ENCODE measurements around the gene LCE7A. TPM values are rescaled to one million over a fixed set of nuclear protein-coding genes. Genes with fewer than 3 reads are reported as not detected.

Gene LCE7A
- total RNA-seq, 1 experiment from 2014 or later = not detected

DNA sequence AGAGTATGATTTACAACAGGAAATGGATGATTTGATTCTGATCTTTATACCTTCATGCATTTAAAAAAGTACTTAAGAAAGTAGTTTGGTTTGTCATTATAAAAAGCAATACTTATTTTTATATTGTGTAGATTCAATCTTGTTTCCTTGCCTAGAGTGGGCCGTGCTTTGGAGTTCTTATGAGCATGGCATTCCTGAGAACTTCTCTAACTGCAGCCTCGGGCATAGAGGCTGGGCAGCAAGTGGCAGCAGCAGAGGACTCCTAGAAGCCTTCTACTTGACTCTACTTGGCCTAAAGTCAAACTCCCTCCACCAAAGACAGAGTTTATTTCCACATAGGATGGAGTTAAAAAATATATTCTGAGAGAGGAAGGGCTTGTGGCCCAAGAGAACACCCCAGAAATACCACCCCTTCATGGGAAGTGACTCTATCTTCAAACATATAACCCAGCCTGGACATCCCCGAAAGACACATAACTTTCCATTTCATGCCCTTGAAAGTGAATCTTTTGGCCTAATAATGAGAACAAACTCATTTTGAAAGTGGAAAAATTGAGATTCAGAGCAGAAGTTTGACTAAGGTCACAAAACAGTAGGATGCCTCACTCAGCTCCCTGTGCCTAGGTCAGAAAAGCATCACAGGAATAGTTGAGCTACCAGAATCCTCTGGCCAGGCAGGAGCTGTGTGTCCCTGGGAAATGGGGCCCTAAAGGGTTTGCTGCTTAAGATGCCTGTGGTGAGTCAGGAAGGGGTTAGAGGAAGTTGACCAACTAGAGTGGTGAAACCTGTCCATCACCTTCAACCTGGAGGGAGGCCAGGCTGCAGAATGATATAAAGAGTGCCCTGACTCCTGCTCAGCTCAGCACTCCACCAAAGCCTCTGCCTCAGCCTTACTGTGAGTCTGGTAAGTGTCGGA, 48.1 kb downstream of the LCE7A start, which contains the start of gene IVL:
Gene IVL (plus strand): TSS at position 861 of the 916 bp plus-strand sequence. CDS start 1,252 bp downstream, outside the sequence.
- DNase-seq (ENCODE audit: low read depth, low spot score) = no peak
- in situ Hi-C loops (cut with HindIII; ENCODE audit: low pct_unique_long_range_greater_than_20kb, low sequenced_read_pairs) = no loop called here

DNA sequence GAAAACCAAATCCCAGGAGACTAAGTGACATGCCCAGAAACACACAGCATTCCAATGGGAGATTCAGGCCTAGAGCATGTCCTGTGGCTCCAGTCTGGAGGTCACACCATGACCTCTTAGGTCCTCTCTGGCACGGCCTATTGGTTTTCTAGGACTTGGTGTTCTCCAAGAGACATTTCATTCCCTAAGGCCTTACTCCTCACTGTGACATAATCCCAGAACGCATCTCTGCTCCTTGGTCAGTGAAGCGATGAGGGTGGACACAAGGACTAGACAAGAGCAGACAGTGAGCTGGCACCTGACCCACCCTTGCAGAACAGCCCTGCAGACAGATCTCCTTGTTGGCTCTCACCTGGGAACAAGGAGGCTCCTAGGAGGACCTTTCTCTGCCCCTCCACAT, 49.4 kb downstream of the LCE7A start:
- DNase-seq (ENCODE audit: low read depth, low spot score) = no peak
- in situ Hi-C loops (cut with HindIII; ENCODE audit: low pct_unique_long_range_greater_than_20kb, low sequenced_read_pairs) = no loop called here

Other genes with a start within 250 kb of the LCE7A start
- not detected in 2 replicates for gene LCE3B, start 246.2 kb upstream of the LCE7A start, total RNA-seq (2014; rRNA removed; shearing (Covaris generic))
- gene LCE3A, start 236.9 kb upstream of the LCE7A start, total RNA-seq (2014; rRNA removed; shearing (Covaris generic)) = not detected in 2 replicates
- not detected in 2 replicates for gene LCE2D, start 196.6 kb upstream of the LCE7A start, total RNA-seq (2014; rRNA removed; shearing (Covaris generic))
- gene LCE2C, start 184.7 kb upstream of the LCE7A start, total RNA-seq (2014; rRNA removed; shearing (Covaris generic)) = not detected in 2 replicates
- not detected in 2 replicates for gene LCE2B, start 173.9 kb upstream of the LCE7A start, total RNA-seq (2014; rRNA removed; shearing (Covaris generic))
- gene LCE2A, start 161.7 kb upstream of the LCE7A start, total RNA-seq (2014; rRNA removed; shearing (Covaris generic)) = 2.5 and 3.3 TPM in 2 replicates
- not detected in 2 replicates for gene LCE4A, start 151.8 kb upstream of the LCE7A start, total RNA-seq (2014; rRNA removed; shearing (Covaris generic))
- not detected in 2 replicates for gene KPRP, start 102.0 kb upstream of the LCE7A start, total RNA-seq (2014; rRNA removed; shearing (Covaris generic))
- not detected in 2 replicates for gene LCE1F, start 84.9 kb upstream of the LCE7A start, total RNA-seq (2014; rRNA removed; shearing (Covaris generic))
- not detected in 2 replicates for gene LCE1E, start 73.7 kb upstream of the LCE7A start, total RNA-seq (2014; rRNA removed; shearing (Covaris generic))
- not detected in 2 replicates for gene LCE1D, start 63.3 kb upstream of the LCE7A start, total RNA-seq (2014; rRNA removed; shearing (Covaris generic))
- not detected in 2 replicates for gene LCE1C, start 53.3 kb upstream of the LCE7A start, total RNA-seq (2014; rRNA removed; shearing (Covaris generic))
- not detected in 2 replicates for gene LCE1B, start 48.0 kb upstream of the LCE7A start, total RNA-seq (2014; rRNA removed; shearing (Covaris generic))
- gene LCE1A, start 32.5 kb upstream of the LCE7A start, total RNA-seq (2014; rRNA removed; shearing (Covaris generic)) = not detected in 2 replicates
- gene LCE6A, start 17.1 kb upstream of the LCE7A start, total RNA-seq (2014; rRNA removed; shearing (Covaris generic)) = not detected in 2 replicates
- gene SMCP, start 18.3 kb downstream of the LCE7A start, total RNA-seq (2014; rRNA removed; shearing (Covaris generic)) = not detected in 2 replicates
- gene IVL, start 48.5 kb downstream of the LCE7A start, total RNA-seq (2014; rRNA removed; shearing (Covaris generic)) = not detected in 2 replicates
- gene SPRR5, start 87.2 kb downstream of the LCE7A start, total RNA-seq (2014; rRNA removed; shearing (Covaris generic)) = not detected in 2 replicates
- gene SPRR4, start 110.7 kb downstream of the LCE7A start, total RNA-seq (2014; rRNA removed; shearing (Covaris generic)) = not detected in 2 replicates
- gene SPRR1A, start 124.1 kb downstream of the LCE7A start, total RNA-seq (2014; rRNA removed; shearing (Covaris generic)) = not detected in 2 replicates
- not detected in 2 replicates for gene SPRR3, start 141.8 kb downstream of the LCE7A start, total RNA-seq (2014; rRNA removed; shearing (Covaris generic))
- not detected in 2 replicates for gene SPRR1B, start 171.2 kb downstream of the LCE7A start, total RNA-seq (2014; rRNA removed; shearing (Covaris generic))
- gene SPRR2D, start 181.1 kb downstream of the LCE7A start, total RNA-seq (2014; rRNA removed; shearing (Covaris generic)) = 26.7 and 39.8 TPM in 2 replicates
- gene SPRR2A, start 197.5 kb downstream of the LCE7A start, total RNA-seq (2014; rRNA removed; shearing (Covaris generic)) = not detected in 2 replicates
- not detected in 2 replicates for gene SPRR2B, start 211.6 kb downstream of the LCE7A start, total RNA-seq (2014; rRNA removed; shearing (Covaris generic))
- gene SPRR2E, start 234.5 kb downstream of the LCE7A start, total RNA-seq (2014; rRNA removed; shearing (Covaris generic)) = not detected in 2 replicates

Measured in SK-MEL-5 (cell line).